ENCODE data around the gene SPATA31C2.
"Not testable (repeated sequence)": the region's sequence is repeated elsewhere in the genome, so short reads cannot be mapped to it uniquely, and the experiment has no call there.

Gene SPATA31C2

DNA sequence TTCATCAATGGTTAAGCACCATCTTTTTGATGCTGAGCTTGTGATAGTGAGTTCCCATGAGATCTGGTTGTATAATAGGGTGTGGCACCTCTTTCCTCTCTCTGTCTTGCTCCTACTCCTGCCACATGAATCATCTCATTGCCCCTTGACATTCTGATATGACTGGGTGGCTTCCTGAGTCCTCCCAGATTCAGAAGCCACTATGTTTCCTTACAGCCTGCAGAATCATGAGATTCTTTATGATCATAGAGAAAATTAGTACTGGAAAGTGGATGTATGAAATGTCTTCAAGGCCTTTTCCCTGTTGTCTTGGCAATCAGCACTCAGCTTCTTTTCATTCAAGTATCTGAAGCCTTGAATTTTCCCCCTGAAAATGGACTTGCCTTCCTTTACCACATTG, 14.9 kb downstream of the SPATA31C2 start:
- DNase-seq (ENCODE audit: low read depth), result not testable (repeated sequence)

DNA sequence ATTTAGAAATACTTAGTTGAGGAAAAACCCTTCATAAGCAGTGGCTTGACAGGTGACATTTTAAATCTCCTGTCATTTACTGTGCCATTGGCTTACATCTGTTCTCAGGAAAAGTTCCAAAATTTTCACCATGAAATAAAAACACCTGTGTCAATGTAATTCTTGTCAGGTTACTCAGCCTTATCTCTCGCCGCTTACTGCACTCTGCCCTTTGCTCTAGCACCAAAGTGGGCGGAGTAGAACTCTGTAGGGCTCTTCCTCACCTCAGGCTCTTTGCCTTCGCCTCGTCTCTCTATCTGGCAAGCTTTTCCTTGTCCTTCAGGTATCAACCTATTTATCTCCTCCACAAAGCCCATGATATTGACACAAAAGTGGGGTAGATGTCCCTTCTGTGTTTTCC, 20.2 kb downstream of the SPATA31C2 start:
- DNase-seq (ENCODE audit: low read depth), result not testable (repeated sequence)

DNA sequence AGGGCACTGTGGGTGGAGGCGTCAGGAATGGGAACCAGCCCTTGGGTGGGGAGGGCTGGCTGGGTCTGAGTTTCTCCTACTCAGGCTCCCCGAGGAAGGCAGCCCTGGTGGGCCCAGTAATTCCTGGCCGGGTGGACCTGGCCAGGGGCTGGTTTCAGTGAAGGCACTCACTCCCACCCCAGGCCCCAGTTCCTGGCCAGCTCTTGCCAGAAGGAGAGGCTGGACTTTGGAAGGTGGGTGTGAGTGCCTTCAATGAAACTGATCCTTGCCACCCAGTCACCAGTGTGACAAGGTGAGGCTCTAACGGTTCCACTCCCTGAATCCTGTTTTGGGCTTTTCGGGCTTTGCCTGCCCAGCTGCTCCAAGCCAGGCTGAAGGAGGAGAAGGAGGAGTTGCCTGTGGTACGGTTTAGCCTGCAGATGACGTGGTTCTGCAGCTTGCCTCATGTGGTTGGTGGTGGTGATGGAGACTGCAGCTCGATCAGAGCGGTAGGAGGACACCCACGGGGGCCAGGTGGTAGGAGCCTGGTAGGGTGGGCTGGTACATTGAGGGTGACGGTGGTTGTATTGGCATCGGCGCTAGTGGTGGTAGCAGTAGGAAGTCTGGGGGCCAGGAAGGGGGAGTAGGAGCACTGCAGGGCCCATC, 23.2 kb downstream of the SPATA31C2 start:
- DNase-seq (ENCODE audit: low read depth), result not testable (repeated sequence)

DNA sequence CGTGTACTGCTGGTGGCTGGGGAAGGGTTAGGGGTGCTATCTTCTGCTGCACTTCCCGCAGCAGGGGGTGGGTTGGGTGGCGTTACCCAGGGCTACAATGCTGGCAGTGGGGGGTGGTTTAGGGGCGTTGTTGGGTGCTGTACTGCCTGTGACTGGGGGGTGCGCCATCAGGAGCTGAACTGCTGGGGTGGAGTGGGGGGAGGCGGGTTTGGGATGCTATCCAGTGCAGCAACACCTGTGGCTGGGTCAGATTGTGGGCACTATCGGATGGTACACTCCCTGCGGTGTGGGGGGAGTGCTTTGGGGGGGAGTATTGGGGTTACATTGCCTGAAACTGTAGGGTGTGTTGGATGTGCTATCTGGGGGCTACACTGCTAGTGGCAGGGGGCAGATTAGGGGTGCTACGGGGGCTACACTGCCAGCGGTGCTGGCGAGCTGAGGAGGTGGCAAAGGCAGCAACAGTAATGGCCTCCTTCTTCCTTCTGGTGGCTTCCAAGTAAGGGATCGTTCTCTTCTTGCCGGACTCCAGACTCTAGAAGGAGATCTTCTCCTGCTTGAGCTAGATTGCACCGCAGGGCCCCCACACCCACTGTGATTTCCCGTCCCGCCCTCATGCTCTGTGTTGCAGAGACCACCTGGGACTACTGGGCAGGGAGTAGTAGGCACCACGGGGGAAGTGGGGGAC, 23.9 kb downstream of the SPATA31C2 start:
- not testable (repeated sequence) for DNase-seq (ENCODE audit: low read depth)

DNA sequence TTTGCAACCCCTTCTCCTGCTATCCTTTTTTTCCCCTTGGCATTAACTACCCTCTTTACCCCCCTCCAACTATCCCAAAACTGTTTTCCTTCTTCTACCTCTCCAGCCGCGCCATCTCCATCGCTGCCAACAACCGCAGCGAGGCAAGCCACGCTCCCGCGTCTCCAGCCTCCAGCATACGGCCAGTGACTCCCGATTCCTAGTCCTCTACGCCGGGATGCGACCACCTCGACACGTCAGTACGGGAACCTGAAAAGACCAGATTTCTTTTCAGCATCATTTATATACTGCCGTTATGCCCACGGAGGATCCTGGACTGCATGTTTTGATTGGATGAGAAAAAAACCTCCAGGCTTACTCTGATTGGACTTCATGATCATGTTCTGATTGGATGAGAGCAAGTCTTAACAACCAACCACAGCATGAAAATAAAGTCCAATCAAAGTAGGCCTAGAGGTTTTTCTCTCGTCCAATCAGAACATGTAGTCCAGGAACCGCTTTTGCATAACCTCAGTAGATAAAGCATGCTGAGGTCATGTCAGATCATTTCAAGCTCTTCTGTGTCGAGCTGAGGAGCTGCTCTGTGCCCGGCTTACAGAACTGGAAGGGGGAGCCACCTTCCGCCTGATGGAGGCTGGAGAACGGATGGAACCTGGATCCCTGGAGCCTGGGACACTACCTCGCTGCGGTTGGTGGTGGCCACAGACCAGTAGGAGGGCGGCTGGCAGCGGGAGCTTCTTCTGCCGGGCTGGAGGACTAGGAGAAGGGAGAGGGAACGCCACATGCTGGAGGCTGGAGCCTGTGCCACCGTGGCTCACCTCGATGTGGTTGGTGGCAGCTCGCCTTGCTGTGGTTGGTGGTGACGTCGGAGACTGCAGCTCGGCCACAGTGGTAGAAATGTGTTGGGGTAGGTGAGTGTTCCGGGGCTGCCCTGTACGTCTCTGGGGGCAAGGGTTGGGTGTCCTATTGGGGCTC, 24.8 kb downstream of the SPATA31C2 start:
- DNase-seq (ENCODE audit: low read depth), result not testable (repeated sequence)

DNA sequence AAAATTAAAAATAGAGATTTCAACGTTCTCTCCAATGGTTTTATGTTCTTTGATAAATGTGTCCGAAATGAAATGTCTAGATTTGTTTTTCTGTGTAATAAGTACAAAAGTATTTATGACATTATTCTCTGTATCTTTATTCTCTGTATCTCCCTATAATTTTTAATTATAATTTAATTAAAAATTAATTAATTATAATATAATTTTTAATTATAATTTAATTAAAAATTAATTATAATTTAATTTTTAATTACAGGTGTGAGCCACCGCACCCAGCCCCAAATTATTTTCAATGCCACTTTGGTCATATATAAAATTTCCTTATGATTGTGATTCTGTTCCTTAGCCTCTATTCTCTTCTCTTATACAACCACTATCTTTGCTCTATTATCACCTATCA, 28.2 kb downstream of the SPATA31C2 start:
- DNase-seq (ENCODE audit: low read depth), result no peak

DNA sequence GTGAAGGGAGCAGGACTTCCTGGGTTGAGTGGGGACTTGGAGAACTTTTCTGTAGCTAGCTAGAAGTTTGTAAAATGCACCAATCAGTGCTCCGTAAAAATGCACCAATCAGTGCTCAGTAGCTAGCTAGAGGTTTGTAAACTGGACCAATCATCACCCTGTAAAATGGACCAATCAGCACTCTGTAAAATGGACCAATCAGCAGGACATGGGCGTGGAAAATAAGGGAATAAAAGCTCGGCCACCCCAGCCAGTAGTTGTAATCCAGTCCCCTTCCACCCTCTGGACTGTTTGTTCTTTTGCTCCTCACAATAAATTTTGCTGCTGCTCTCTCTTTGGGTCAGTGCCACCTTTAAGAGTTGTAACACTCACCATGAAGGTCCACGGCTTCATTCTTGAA, 29.5 kb downstream of the SPATA31C2 start:
- no peak for DNase-seq (ENCODE audit: low read depth)

DNA sequence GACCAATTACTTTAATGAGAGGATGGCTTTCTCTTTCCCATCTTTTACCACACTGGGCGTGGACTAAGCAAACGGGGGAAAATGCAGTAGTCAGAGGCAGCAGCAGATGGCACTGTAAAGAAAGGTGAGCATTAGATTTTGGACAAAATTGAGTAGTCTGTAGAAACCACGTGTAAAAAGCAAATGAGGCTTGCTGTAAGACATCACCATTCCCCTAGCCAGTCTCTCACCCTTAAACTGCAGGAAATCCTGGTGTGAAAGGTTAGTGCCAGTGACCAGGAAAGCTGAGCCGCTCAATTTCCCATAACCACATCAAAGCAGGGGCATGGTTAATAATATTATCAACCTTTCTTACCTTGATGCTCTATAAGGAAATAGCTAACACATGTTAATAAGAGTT, 31.8 kb downstream of the SPATA31C2 start:
- peak; percentile 14 for DNase-seq (ENCODE audit: low read depth)

DNA sequence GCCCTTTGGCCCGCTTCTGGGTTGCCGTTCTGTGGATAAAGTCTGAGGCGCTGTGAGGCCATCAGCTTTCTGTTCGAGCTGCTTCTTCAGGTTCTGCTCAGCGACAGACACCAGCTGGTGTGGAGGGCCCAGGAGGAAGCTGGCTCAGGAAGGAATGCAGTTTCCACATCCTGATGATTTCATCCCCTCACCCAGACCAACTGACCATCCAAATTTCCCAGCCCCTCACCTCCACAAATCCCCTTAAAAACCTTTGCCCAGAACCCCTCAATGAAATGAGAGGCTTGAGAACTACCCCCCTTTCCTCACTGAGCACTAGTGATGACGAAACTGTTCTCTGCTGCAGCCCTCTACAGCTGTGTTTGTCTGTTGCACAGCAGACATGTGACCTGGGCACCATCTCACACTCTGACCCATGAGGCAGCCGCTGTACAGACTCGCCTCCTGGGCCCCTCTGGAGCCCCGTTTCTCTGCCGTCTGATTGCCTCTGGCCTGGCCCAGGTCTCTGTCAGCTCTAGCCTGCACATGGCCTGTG, 45.4 kb downstream of the SPATA31C2 start:
- DNase-seq (ENCODE audit: low read depth), result no peak

DNA sequence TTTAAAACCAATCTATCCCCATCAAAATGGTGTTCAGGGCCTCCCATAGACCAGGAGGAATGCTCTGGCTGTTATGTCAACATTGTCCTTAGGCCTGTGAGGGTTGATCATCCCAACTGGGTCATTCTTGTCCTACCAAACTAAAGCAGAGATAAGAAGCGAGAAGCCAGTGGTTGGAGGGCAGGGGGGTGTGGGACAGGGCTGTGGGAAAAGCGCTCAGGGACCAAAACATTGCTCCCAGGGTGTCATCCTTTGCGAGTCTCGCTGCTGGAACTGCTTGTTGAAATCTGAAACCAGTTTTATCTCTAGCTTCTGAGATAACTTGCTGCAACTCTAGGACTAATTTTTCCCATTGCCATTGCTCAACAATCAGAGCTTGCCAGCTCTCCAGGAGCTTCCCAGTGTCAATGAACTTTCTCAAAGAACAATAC, 48.1 kb downstream of the SPATA31C2 start:
- DNase-seq (ENCODE audit: low read depth), result no peak

DNA sequence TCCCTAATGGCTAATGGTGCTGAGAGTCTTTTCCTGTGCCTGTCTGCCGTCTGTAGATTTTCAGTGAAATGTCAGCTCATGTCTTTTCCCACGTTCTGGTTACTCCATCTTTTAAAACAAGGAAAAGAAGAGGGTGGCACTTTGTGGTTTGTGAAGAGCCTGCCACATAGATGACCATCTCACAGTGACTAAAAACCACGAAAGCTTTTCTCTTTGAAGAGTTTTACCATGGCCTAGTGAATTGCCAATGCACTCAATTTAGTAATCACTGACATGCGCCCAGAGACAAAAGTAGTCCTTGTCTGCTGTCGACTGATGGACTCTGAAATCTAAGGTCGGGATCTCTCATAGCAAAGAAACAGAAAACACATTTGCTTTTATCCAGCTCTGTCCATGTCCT, 50.4 kb downstream of the SPATA31C2 start:
- no peak for DNase-seq (ENCODE audit: low read depth)

DNA sequence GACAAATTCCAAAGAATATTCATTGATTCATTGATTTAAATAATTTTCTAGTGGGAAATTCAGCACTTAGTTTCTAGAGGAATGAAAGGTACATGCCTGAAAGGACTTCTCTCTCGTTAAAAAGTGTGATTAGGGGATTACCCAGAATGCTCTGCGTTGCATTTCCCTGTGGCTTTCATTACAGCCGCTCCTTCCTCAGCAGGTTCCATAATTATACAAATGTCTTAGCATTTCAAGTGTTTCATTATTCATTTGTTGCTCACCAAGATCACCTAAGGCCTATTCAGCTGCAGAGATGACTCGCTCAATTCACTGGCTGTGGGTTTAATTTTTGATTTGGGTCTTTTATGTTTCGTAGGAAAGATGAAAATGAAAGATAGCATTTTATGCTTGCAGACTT, 52.8 kb downstream of the SPATA31C2 start:
- DNase-seq (ENCODE audit: low read depth), result no peak

DNA sequence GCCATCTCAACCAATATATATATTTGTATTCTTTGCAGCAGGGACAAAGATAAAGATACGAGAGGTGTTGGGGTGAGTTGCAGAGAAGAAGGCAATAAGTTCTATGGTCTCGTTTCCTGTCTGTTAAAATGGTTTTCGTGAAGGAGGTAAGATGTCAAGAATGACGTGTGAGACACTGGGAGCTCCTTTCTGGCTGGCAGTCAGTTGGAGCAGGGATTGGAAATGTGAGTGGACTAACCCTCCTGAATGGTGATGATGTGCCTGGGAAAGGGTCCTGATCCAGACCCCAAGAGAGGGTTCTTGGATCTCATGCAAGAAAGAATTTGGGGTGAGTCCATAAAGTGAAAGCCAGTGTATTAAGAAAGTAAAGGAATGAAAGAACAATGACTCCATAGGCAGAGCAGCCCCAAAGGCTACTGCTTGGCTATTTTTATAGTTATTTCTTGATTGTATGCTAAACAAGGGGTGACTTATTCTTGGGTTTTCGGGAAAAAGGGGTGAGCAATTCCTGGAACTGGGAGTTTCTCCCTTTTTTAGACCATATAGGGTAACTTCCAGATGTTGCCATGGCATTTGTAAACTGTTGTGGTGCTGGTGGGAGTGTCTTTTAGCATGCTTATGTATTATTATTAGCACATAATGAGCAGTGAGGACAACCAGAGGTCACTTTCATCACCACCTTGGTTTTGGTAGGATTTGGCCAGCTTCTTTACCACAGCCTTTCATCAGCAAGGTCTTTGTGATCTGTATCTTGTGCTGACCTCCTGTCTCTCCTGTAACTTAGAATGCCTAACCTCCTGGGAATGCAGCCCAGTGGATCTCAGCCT, 53.7 kb downstream of the SPATA31C2 start:
- DNase-seq (ENCODE audit: low read depth), result no peak

Measured in fibroblast of gingiva (primary cell).